NCI-H526 (cell line): ENCODE results near the gene HBG1.

Source experiments
- DNase-seq, 2 experiments: peaks; one replicate each; lab custom pipeline; 2025; lab: John Stamatoyannopoulos, UW

Gene HBG1

DNA sequence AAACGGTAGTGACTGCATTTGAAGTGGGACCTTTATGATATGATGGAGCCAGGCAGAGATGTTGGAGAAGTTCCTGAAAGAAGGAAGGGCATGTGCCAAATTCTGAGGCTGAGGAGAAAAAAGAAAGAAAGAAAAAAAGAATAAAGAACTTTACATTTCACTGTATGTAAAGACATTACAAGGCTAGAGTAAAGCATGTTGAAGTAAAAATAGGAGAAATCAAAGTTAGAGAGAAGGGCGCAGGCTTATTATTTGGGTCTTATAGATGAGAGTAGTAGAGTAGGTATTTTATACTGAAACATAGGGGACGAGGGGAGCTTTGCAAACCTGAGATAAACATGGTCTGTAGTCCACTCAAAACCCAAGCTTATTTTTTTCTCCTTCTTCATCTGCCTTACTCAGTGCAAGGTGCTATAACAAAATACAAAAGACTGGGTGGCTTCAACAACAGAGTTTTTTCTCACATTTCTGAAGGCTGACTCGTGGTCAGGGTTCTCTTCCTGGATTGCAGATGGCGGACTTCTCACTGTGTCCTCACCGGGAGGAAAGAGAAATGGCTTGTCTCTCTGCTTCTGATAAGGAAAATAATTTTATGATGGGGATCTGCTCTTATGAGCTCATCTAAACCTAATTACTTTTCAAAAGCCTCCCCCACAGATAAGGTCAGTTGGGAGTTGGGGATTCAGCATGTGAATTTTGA is 2.7 kb downstream of the HBG1 start:
- DNase-seq = no peak

DNA sequence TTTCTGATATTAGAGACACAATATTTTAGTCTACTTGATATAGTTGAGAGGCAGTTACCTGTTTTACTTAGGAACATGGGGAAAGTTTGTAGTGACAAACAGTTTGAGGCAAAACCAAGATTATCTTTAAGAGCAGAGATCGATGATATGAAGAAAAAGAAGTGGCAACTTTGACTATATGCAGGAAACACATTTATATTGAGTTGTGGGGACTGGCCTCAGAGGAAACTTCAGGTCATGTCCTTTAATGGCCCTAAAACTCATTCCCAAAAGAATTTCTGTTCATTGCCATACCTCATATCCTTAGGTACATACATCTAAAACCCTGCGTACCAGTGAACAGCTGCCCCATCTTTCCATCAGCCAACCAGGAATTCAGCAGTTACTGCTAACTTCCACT is 4.5 kb downstream of the HBG1 start:
- DNase-seq = no peak

DNA sequence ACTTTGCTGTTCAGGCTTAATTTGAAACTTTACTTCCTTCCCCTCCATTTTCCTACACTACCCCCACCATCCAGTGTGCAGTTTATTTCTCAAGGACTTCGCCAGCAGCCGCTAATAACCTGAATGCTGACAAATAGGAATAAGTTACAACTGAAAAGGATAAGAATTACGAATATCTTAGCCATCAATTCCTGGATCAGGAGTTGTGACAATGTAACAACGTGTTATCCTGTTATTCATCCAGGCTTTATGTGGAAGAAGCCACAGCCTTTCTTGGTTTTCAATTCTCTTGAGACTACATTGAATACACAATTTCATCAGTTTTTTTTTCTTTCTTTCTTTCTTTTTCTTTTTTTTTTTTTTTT is 5.9 kb downstream of the HBG1 start:
- no peak for DNase-seq

DNA sequence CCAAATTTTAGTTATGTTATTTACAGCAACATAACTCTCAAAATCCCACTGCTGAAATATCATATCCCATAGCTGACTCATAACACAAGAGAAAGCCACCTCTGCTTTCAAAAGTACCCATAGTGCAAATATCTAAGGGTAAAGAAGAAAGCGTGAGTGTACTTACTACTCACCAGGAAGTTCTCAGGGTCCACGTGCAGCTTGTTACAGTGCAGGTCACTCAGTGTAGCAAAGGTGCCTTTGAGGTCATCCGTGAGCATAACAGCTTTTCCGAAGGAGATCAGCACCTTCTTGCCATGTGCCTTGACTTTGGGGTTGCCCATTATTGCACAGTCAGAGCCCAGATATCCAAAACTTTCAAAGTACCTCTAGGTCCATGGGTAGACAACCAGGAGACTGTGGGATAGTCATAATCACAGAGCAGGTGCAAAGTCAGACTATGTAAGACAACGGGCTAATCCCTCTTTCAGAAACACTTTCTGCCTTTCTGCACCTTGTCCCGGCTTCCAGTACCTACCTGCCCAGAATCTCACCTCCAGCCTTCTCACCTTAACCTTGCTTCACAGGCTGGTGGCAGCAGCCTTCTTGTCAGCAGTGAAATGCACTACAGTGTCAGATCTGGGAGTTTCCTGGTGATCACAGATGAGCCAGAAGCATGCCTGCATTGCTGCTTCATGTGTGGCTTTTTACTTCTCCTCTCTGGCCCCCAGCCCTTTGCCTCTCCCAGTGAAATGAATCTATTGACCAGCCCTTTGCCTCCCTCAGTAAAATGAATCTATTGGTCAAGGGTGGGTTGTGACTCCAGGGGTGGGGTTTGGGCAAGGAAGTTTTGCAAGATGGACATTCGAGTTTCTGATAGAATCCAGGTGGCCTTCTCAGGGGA is 6.5 kb downstream of the HBG1 start:
- DNase-seq = no peak

DNA sequence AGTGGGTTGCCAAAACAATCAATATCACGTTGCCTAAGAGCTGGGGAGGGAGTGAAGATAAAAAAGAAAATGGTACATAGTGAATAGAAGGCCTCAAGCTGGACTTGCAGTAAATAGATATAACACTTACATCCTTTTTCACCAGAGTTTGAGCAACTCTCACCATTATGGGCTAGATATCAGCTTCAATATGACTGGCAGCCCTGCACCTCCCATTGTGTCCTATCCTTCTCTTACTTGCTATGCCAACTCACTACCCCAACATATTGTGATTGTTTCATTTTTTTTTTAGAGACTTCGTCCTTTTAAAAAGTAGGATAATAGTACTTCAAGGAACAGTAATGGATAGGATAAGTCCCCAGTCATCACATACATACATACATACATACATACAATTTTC is 7.4 kb downstream of the HBG1 start:
- no peak for DNase-seq

DNA sequence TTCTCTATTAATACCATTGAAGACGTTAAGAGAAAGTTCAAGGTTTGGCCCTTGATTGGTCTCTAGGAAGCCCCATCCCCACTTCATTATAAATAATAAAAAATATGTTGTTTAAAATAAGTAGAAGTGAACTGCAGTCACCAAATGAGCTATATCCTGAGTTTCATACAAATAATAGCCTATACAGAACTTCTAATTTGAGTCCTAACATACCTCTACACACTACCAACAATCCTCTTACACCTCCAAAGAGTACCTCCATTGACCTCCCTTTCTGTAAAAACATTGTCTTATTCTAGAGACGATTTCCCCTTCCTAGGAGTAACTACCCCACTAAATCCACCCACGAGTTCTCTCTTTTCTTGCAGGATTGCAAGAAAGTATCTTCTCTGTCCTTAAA is 8.2 kb downstream of the HBG1 start:
- no peak for DNase-seq

DNA sequence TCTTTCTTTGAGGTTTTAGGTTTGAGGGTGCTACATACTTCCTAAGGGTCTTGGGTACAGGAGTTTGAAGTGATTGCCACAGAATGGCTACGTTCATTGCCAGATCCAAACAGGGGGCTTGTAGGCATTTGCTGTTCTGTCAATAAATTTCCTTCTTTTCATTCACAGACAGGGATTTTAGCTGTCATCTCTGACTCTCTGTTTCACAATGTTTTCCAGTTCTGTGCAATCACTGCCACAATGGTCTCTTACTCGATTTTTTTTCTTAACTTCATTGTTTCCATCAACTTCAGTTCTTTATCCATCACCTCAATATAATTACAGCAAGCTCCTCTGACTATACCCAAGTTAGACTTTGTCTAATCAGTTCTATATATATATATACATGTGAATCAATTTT is 9.2 kb downstream of the HBG1 start:
- no peak for DNase-seq

DNA sequence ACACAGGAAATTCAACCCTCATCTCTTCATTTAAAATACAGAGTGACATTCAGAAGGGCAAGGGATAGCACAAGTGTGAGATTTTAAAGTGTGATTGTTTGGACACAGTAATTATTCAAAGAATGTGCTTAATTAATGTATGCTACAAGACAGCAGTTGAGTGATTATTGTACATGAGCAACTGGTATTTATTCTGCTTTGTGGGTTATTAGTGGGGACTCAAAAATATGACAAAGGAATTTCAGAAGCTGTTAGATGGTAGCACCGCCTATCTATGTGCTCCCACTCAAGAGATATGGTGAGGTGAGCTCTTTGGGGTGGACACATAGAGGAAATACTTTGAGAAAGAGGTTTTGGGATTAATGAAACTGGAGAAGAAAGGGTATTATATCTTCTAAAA is 9.6 kb downstream of the HBG1 start:
- DNase-seq = no peak

DNA sequence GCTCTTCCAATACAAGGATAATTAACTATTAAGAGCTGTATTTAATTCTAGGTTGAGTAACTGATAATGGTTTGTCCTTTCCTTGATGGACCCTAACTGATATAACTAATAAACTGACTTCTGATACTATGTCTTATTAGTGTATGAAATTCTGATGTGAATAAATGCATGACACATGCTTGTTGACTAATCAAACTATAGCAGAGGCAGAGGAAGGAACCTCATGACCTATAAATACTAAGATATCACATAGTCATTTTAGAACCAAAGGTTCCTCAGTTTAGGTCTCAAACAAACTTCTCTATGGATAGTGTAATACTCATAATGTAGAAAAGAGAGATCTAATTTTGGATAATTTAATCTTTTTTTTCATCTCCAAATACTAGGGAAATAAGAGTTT is 10.6 kb downstream of the HBG1 start:
- no peak for DNase-seq

DNA sequence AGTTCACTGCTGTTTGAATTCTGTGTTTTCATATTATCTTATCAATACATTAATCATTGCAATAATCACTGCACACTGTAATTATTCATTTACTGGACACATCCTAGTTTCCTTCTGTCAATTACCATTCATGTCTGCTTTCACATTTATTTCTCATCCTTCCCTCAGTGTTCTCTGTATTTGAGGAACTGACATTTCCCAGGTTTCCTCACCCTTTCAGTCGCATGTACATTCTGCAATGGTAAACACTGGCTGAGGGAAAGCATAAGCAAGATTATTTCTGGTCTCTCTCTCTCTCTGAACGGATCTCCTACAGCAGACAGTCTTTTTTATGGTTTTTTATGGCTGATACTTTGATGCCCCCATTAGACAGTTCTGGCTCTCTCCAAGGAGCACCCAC is 11.2 kb downstream of the HBG1 start:
- no peak for DNase-seq

DNA sequence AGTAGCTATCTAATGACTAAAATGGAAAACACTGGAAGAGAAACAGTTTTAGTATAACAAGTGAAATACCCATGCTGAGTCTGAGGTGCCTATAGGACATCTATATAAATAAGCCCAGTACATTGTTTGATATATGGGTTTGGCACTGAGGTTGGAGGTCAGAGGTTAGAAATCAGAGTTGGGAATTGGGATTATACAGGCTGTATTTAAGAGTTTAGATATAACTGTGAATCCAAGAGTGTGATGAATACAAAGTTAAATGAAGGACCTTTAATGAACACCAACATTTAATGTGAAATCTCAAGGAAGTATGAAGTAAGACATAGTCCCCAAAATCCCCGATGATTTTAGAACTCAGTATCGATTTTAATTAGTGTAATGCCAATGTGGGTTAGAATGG is 12.2 kb downstream of the HBG1 start:
- no peak for DNase-seq

DNA sequence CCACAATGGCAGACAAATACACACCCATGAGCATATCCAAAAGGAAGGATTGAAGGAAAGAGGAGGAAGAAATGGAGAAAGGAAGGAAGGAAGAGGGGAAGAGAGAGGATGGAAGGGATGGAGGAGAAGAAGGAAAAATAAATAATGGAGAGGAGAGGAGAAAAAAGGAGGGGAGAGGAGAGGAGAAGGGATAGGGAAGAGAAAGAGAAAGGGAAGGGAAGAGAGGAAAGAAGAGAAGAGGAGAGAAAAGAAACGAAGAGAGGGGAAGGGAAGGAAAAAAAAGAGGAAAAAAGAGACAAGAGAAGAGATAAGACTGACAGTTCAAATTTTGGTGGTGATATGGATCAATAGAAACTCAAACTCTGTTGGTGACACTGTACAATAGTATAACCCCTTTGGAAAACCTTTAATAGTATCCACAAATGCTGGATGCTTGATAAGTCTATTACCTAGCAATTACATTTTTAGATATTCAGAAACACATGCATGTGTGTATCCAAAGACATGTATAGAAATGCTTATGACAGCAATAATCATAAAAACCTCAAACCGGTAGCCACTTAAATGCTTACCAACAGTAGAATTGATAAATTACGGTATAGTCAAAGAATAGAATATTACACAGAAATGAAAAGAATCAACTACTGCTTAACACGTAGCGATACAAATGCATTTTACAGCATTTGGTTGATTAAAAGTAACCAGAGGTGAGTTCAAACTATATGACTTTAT is 14.1 kb downstream of the HBG1 start:
- no peak for DNase-seq

DNA sequence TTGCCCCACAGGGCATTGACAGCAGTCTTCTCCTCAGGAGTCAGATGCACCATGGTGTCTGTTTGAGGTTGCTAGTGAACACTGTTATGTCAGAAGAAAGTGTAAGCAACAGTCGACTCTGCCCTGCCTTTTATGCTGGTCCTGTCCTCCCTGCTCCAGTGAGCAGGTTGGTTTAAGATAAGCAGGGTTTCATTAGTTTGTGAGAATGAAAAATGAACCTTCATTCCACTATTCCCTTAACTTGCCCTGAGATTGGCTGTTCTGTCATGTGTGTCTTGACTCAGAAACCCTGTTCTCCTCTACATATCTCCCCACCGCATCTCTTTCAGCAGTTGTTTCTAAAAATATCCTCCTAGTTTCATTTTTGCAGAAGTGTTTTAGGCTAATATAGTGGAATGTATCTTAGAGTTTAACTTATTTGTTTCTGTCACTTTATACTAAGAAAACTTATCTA is 15.2 kb downstream of the HBG1 start, which contains the start of gene HBD:
HBD (minus strand) TSS at position 103 of the 454 bp plus-strand sequence; CDS start at position 53, 50 bp downstream.
- no peak for DNase-seq

DNA sequence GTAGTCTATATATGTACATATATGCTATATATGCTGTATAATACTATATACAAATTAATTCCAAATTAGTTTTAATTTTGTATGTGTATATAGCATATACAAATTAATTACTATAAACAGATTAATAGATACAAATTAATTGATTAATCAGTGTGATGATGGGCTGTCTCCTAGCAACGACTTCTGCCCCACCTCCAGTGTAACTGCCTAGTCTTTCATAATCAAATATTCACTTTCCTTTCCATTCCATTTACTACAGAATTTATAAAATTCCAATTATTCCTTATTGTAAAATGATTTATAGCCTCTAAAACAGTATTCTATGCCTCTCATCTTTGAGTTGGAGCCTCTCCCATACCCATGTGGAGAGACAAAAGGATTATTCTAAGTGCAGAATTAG is 16.4 kb downstream of the HBG1 start:
- no peak for DNase-seq

DNA sequence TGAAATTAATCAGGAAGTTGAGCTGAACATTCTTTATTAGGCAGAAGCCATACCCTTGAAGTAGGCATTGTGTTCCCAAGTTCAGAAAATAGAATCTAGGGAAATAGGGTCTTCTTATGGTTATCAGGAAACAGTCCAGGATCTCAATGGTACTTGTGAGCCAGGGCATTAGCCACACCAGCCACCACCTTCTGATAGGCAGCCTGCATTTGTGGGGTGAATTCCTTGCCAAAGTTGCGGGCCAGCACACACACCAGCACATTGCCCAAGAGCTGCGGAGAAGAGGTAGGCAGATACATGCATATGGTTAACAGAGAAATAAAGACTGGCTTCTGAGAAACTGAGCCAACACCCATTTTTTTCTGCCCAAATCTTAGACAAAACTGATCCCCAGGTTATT is 16.8 kb downstream of the HBG1 start:
- no peak for DNase-seq

DNA sequence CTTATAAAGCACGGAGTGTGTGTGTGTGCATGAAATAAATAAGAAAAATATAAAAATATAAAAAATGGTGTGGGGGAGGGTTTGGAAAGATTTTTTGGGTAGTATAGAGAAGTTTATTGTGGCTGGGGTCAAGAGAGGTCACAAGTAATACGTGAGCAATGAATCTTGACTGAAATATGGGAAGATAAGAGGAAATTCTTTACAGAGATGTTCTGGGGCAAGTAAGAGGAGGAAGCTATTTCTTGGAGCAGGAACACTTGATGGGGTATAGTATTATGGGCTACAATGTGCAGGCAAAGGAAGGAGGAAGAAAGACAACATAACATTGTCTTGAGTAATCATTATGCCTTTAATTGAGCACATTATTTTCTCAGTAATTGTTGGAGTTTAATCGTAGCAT is 17.5 kb downstream of the HBG1 start:
- DNase-seq = no peak

DNA sequence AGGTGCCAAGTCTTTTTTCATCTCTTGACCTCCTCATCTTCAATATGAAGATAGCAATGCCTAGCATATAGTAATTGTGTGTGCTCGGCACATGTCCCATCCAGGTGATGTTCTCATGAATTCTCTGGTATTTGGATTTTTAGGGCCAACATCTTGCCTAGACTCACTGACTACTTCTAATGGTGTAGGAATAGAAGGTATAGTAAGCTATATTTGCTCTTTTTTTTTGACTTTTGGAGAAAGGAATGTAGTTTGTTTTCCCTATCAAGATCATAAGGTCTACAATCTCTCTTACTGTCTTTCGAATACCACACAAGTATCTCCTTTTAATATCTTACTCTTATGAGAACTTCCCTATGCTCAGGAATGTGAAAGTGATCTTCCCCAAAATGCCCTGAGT is 18.5 kb downstream of the HBG1 start:
- DNase-seq = no peak

DNA sequence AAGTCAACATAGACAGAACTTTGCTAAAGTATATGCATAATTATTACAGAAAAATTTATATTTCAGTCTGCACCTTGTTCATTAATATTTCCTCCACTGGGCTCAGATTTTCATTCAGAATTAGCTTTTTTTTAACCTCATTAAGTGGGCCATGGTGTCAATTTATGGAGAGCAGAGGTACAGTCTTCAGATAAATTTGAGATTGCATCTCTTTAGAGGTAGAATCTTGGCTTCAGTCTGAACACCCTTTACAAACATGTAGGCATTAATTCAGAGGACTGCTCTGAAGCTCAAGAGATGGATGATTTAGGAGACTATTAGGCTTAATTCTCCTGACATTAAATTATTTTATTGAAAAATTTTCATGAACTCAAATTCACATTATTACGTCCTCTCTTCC is 19.4 kb downstream of the HBG1 start:
- no peak for DNase-seq

DNA sequence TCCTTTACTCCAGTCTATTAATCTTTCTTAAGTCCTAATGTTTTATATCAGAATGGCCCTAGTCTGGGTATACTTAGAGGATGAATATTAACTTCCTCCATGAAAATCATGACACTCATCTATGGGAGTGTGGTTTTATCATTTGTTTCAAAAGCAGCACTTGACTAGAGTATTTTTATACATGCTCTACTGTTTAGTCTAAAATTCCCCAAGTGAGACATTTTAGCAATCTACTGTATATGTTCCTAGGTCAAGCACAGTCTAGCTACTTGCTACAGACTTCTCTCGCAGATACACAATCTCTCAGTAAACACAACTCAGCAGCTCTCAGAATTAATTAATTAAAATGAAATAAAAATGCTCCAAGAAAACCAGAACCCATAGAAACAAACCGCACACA is 19.9 kb downstream of the HBG1 start:
- DNase-seq = no peak

DNA sequence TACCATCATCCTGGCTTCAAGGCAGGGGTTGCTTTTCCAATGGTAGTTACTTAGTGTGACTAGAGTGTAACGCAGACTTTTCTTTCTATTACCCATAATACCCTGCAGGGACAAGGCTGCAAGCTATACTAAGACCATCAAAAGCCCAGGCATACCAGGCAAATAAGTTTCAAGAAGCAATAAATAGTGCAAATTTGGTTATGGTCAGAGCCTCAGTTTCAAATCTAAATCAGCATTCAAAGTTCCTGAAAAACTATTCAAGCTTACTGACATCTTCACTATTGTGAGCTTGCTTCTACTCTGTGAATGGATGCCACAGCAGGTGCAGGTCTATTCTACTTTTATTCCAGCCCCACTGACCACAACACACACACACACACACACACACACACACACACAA is 20.3 kb downstream of the HBG1 start:
- no peak for DNase-seq

DNA sequence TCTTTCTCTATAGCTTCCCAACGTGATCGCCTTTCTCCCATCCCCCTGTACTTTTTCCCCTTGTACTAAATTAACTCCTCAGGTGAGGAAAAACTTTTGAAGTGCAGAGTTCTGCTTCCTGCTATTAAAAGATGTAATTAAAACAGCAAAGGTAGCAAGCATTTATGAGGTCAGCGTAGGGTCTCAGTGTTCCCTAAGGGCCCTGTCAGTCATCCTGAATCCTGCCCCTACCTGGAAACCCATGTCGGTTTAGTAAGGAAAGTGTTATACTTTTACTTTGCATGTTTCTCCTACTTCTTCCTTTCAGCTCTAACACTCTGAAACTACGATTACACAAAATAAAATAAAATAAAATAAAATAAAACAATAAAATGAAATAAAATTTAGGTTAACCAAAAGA is 21.5 kb downstream of the HBG1 start:
- no peak for DNase-seq

DNA sequence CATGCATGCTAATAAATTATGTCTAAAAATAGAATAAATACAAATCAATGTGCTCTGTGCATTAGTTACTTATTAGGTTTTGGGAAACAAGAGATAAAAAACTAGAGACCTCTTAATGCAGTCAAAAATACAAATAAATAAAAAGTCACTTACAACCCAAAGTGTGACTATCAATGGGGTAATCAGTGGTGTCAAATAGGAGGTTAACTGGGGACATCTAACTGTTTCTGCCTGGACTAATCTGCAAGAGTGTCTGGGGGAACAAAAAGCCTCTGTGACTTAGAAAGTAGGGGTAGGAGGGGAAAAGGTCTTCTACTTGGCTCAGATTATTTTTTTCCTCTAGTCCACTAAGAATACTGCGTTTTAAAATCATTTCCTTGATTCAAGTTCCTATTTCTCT is 22.0 kb downstream of the HBG1 start:
- DNase-seq = no peak
